NCI-H2171 treated with DMSO at 0.1 percent for 48 hours (cell line): Measurements from ENCODE around the gene PTPN14.
A peak's percentile ranks its signal among the peaks of the same experiment; 100 is the strongest.

Experiments used
- DNase-seq: peaks from one replicate; lab custom pipeline; 2025; lab: John Stamatoyannopoulos, UW

Gene PTPN14

DNA sequence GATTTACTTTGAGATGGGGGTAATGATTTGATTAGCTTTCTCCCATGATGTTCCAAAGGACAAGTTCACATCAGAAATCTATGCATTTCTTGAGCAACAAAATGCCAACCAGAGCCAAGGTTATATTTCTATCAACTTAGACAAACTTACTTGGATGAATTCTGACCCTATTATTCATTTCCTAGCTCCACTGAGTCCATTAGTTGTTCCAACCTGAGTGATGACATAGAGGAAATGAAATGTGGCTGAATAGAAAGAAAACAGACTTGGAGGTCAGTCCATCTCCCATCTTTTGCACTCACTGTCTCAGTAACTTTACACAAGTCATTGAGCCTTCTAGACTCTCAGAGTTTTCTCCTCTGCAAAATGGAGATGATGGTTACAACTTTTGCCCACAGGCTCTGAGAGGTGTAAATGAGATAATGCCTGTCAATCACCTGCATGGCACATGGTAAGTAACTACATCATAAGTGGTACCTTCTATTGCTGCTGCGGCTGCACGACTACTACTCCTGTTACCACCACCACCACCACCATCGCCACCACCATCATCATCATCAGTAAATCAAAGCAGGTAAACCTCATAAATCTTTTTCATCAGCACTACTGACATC lies 98.2 kb downstream of the PTPN14 start:
- no peak for DNase-seq

DNA sequence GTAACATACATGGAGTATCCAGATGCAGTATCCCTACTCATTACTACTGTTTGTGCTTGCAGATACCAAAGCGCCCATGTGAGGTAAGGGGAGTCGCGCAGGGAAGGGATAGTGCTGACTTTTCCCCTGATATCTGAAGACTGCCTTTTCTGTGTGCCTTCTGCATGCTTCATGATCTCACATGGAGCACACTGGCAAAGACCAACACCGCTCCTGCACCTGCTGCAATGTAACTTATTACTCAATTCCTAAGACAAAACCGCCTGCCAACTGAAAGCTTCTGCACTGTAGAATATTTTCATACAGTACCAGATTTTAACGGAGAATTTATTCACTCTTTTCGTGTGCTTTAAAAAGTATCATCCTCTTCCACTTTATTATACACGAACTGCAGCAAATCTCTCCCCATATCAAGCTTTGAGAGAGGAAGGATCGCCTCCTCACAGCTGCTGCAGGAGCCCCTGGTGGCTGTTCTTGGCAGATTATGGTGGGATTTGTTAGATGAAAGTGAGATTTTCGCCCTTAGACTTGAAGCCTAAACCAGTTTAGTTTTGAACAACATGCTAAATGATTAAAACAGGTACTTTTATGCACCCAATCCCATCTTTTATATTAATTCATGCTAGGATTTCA lies 99.1 kb downstream of the PTPN14 start:
- DNase-seq: no peak

DNA sequence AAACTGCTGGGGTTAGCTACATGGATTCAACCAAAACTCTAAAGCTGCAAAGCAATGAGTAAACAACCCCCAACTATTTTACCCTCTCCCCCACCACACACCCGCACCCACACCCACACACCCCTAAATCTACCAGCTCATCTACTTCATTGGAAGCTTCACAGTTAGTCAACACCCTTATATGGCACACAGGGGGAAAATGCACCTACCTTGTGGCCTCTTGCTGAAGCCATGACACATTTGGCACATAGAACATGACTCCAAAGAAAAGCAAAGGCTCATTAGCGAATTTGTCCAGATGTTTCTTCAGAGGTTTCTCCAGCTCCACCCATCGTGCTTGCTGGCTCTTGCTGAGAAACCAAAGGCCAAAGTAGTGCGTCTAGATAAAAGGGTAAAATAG lies 99.8 kb downstream of the PTPN14 start:
- no peak for DNase-seq

DNA sequence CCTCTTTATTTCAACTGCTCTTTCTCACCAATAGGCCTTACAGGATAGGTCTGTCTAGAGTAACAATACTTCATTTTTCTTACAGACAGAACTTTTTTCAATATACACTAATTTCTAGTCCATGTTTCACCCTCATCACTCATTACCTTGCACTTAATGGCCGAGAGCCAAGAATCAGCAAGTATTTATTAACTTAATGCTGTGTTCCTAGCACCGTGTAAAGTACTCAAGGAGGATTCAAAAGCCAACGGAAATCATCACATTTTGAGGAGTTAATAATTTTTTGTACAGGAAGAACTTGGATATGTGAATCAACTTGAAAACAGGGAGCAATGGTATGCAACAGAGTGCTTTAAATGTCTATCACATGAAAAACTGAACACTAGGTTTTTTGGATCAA lies 102.0 kb downstream of the PTPN14 start:
- no peak for DNase-seq

DNA sequence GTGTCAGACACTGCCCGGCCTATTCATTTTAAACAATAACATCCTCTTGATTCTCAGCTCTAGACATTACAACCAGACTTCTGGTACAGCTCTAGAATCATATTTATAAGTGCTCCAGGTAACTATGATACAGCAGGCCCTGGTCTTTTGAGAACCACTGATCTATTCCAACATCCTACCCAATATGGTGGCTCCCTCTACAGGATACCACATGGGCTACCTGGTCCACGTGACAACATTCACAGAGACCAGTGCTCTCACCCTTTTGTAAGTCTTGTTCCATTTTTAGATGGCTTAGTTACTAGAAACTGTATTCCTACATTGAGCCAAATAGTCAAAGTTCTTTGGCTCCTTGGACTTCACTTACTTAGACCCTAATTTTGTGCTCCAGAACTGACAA lies 102.9 kb downstream of the PTPN14 start:
- DNase-seq: no peak

DNA sequence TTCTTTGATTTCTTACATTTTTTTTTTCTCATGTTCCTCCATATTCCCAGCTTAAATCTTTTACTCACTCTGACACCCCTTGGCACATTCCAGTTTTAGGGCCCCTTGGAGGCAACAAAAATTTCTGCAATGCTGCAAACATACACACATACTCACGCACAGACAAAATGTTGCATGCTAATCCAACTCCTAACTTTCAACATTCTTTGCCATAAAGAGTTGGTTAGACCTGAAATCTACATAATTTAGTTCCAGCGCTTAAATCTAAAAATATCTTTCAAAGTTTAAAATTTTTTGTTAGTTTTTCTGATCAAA lies 103.9 kb downstream of the PTPN14 start:
- DNase-seq: no peak

DNA sequence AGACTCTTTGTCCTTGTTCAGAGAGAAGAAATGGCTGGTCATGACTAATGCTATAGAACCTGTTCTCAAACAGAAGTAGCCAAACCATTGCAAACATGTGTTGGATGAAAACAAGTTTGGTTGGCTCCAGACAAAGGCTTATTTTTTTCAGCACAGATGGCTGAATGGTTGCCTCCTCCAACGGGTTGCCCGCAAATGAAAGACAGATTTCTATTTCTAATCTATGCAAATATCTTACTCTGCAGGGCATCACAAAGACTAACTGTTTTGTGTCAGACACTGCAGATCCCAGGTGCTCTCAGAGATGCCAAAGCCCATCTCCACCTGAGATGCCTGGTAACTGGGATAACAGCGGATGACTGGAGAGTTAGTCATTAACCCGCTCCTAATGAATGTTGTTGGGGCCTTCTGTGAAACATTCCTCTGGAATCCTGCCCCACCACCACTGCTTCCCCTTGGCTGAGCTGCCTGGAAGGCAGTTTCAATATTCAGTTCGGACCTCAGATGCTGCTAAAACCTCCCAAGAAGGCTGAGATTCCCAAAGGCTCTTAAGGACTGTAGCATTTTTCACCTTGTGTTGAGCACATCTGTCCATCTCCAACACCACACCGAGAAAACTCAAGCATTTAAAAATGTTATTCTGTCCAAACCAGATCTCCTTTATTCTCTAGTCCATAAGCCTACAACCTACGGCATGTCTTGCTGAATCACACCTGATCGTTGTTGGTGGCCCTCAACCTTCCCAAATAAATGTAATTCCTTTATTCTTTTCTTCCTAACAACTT lies 104.4 kb downstream of the PTPN14 start:
- DNase-seq: peak; percentile 48

DNA sequence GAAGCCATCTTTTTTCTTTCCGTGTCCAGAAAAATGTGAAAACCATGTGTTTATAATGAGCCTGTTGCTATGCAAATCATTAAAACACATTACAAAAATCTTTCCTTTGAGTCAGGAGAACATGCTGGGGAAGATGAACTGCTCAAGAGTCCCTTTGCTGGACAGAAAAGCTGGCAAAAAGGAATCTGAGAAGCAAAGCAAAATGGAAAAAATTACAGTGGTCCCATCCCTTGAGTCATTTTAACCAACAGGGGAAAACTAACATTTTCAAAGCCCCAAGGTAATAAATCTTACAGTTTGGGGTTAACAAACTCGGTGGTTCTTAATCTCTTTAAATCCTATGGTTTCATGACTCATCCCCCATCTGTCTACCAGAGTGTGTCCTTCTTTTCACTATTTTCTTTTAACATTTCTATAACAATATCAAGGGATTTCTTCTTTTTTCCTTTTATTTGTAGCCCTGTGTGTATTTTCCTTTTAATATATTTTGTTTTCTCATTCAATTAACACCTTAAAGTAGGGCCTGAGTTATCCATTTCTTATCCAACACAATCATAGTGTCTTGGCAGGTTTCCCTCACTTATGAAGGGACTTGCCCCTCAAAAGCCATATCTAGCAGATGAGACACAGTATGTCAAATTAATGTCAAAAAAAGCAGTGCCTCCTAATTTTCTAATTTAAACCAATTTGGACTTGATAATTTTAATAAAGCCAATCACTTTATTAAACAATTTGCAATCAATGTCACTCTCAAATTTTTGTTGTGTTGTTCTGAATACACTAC lies 105.4 kb downstream of the PTPN14 start:
- DNase-seq: peak; percentile 58

DNA sequence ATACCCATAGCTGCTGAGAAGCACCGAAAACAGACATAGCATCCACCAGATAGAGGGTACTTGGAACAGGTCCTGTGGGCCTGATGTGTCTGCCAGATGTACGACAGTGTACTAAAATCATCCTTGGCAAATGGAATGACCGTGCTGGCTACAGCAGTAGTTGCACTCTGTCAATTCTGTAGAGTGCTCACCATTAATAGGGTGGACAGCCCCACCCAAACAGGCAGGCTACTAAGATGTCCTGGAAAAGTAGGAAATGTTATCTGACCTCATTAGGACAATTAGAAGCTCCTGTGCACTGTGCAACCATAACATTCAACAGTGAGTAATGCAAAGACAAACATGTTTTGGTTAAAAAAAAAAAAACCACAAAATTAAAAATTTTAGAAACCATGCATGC lies 106.2 kb downstream of the PTPN14 start:
- DNase-seq: no peak

DNA sequence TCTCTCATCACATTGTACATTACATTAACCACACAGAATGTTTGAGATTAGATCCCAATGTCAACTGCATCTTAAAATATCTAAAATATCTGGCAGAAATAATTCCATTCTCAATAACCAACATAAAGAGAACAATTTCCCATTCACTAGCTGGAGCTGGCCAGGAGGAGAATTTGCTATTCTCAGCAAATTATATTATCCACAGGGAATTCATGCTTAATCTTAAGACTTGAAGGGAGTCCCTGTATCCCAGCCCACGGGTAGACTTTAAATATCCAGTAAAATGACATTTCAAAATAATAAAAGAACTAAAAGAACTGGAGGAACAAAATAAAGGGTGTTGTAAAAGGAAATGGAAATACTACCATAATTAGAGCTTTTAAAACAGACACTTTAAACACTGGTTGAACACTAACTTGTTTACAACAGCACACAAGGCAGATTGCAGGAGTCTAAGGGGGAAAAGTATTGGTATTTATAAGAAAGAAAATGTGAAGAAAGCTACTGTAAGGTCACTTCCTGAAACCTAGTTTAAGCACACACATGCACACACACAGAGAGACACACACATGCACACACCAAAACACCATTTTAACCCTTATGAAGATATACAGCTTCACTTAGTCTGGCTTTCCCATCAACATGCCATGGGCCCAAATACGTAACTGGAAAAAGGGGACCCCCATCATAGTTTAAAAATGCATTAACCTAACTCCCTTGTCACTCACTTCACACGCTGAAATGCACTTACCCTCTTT lies 107.0 kb downstream of the PTPN14 start:
- no peak for DNase-seq

DNA sequence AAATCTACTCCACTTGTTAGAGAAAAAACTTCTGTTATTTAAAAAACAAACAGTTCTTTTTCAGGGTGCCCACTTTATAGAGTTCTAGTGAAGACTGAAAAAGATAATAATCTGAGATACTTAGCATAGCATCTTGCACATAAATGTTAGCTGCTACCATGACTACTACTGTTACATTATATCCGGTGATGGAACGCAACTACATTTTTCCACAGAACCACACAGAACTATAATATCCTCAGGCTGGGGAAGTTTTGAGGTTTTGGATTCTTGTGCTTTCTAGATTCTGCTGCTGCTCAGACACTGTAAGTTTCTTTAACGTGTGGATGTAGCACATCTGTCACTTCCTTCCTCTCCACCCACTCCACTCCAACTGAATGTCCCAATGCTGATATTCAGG lies 110.3 kb downstream of the PTPN14 start:
- DNase-seq: no peak

DNA sequence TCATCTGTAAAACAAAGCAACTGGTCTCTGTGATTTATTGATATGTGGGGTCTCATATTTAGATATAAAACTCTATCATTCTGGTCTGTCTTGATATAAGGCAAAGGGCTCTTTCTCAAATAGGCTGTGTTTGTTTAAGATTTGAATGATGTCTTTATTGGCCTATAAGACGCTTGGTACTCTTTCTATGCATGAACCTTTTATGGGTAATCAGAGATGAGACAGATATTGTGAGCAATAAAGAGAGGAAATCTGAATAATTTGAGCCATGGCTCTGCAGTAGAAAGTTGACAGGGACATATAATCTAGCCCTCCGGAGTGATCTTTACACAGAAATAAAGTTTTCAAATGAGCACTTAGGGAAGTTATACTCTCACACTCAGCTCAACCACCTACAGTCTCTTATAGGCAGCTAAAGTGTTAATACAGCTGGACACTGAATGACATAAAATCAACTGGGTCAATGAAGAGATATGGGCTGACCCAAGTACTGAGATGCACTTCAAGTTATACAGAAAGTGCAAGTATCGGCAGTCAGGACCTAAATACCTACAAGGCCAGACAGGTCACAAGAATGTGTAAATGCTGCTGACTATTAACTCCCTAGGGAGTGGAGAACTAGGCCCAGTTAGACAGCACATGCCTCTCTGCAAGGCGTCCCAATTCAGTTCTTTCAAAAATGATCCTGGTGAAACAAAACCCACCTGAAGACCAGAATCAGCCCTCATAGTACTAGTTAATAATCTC lies 111.0 kb downstream of the PTPN14 start:
- DNase-seq: peak; percentile 28

DNA sequence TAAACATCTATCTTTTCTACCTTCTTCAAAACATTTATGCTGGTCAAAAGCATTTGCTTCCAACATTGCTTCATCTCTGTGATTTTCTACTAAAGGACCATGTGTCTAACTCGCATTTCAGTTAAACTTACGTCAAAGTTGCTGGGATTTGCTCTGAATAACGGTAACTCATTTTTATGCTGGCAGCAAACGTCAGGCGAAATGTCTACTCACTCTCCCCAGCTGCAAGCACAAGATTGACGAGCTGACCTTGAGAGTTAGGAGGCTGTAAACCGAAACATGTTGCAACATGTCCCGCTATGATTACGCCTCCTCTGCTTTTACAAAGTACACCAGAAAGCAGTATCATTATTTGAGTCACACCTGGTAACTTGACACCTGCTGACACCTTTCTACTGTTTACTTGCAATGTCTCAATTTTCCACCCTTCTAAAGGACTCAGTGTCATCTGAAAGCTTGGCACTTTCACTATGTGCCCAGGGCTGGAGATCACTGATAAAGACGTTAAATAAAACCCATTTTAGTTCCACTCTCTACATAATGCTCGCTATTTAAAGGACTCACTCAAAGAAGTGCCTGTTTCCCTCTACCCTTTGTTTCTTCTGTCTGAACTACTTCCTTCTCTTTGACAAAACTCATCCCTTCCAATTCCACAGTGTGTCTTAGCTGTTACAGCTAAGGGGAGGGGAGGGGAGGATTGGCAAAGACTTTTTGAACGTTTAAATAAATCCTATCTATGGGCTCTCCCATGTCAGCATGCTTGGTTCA lies 111.9 kb downstream of the PTPN14 start:
- peak; percentile 94 for DNase-seq

DNA sequence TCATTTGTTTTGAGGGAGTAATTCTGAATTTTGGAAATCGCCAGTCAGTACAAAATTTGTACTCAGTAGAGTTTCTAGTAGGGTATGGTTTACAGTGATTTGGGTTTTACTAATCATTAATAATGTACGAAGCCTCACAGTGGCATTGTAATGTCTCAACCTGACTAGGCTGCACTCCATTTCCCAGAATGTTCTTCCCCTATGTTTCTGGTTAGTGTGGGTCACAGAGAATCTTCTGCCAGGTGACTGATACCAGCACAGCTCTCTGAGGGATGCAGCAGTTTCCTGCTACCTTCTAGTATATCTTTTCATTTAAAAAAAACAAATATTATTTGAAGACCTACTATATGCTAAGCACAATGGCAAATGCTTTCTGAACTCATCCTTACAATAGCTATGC lies 112.9 kb downstream of the PTPN14 start:
- no peak for DNase-seq

DNA sequence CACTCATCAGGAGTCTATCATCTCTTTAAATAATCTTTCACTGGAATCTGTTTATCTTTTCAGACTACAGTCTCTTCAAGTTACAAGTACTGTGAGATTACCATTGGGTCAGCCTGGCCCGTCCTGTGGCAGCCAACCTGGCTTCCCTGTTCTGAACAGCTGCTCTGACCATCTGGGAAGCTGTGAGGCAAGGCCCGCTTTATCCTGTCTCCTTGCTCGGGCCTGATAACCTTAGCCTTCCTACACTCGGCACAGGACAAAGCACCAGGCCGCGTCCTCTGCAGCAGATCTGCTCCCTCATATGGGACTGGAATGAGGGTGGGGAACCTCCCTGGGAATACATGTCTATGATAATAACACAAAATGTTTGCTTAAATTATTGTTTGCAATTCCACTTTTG lies 113.3 kb downstream of the PTPN14 start:
- peak; percentile 67 for DNase-seq

DNA sequence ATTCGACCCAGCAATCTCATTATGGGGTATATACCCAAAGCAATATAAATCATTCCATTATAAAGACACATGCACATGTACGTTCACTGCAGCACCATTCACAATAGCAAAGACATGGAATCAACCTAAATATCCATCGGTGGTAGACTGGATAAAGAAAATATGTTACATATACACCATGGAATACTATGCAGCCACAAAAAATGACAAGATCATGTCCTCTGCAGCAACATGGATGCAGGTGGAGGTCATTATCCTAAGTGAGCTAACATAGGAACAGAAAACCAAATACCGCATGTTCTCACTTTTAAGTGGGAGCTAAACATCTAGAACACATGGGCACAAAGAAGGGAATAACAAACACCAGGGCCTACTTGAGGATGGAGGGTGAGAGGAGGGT lies 115.5 kb downstream of the PTPN14 start:
- DNase-seq: no peak

DNA sequence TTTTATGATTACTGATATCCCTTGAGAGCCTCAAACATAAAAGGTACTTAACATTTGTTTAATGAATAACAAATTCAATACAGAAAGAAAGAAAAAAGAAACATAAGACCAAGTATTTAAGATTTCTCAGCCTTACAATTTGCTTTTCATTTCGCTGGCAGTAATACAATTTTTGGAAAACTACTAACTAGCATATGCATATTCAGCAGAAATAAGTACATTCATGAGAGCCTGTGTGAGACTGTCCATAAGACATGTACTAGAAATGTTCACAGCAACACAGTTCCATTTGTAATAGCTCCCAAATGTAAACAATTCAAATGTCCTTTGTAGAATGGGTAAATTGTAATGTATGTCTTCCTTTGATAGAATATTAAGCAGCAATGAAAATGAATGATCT lies 119.2 kb downstream of the PTPN14 start:
- DNase-seq: no peak

DNA sequence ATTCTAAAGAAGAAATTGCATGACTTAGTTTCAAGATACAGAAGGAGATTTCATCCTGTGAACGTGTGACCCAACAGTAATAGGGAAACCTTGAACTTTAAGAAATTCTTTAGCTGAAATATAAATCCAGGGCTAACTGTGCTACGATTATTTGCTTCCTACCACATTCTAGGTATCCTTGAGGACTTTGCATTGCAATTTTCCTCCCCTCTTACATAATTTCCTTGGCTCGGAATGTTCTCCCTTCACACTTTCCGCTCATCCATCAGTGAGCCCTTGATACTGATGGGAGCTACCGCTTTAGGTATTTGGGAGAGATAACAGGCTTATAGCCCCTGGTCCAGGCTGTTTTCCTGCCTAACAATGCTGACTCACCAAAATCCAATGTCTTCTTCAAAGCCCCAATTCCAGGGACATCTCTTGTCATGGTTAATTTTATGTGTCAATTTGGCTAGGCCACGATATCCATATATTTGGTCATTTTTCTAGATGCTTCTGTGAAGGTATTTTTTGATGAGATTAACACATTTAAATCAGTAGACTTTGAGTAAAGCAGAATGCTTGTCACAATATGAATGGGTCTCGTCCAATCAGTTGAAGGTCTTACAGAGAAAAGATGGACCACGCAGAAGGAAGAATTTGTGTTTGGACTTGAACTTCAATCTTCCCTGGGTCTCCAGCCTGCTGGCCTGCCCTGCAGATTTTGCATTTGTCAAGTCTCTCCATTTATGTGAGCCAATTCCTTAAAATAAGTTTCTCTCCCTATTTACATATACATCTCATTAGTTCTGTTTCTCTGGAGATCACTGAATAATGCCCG lies 121.2 kb downstream of the PTPN14 start:
- no peak for DNase-seq

DNA sequence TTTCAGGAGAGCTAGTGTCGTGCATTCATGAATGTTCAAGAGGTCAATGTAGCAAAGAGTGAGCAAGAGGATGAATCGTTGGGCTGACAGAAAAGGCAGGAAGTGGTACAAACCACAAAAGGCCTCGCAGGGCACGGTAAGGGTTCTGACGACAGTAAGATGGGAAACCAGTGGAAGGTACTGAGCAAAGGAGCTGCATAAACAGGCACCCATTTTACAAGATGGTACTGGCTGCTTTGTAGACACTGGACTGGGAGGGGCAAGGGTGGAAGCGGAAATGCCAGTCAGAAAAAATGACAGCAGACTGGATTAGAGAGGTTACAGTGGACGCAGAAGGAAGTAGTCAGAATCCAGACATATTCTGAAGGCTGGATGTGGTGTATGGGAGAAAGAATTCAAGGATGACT lies 123.5 kb downstream of the PTPN14 start:
- no peak for DNase-seq

DNA sequence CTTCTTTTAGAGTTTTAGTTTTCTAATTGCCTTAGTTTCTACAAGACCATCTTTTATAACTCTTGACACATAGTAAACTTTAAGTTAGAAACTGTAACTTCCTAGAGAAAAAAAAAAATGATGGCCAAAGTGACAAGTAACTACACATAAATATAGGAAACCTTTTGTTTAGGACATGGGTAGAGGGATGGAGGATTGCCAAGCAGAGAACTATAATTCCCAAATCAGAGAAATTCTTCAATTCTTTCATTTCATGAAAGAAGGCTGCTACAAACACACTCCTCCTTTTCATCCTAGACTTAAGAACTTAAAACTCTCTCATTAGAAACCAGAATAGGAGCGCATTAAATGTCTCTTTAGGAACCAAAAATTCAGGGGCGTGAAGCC lies 125.0 kb downstream of the PTPN14 start:
- DNase-seq: no peak
